ENCODE data around the gene LPA.

GRCh38 chr6:160668589-160668988 lies 4.5 kb upstream of the LPA start:
- TF ChIP-seq POLR2A (IDR thresholded peaks at IDR 0.05; ENCODE audit: extremely low read depth, insufficient read length) (no peak), CTCF (IDR thresholded peaks at IDR 0.05; ENCODE audit: low read depth, low read length) (no peak), MYC (IDR thresholded peaks at IDR 0.05; ENCODE audit: low read depth, low read length) (no peak)
- TF ChIP-seq, protein P1, sequence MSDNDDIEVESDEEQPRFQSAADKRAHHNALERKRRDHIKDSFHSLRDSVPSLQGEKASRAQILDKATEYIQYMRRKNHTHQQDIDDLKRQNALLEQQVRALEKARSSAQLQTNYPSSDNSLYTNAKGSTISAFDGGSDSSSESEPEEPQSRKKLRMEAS (IDR thresholded peaks at IDR 0.05; ENCODE audit: low read depth, low read length), result no peak

Measured in NB4 (cell line).